GM12892 (cell line): ENCODE data around the gene FAM120AOS.
"Not testable (repeated sequence)": the region's sequence is repeated elsewhere in the genome, so short reads cannot be mapped to it uniquely, and the experiment has no call there.

Source experiments
- DNase-seq: peaks from one replicate; pipeline ENCODE4 v3.0.0; 2011; ENCODE audit not compliant: insufficient read length
- FAIRE-seq: peaks from 2 replicates; lab custom pipeline; 2011; peaks lifted over from hg19 to GRCh38; lab: Jason Lieb, UNC
- POLR2A ChIP-seq: IDR thresholded peaks from 2 replicates; pipeline ENCODE4 v1.6.1; 2011; ENCODE audit warnings: low read depth, low read length, control low read depth
- POLR2AphosphoS5 ChIP-seq: IDR thresholded peaks from 2 replicates; pipeline ENCODE4 v1.6.1; 2011; ENCODE audit warnings: low read depth, low read length, control low read depth
- TAF1 ChIP-seq: IDR thresholded peaks from 2 replicates; pipeline ENCODE4 v1.6.1; 2011; ENCODE audit warnings: low read depth, mild to moderate bottlenecking, control low read depth, low read length, borderline replicate concordance

Gene FAM120AOS

GRCh38 chr9:93456022-93456421 is 2.6 kb upstream of the FAM120AOS start:
- TF ChIP-seq POLR2AphosphoS5 = no peak
- no peak for TF ChIP-seq TAF1
- no peak for TF ChIP-seq POLR2A
- no peak for FAIRE-seq
- no peak for DNase-seq

- FAIRE-seq = peak; percentile 61
- DNase-seq = no peak
- no peak for TF ChIP-seq TAF1
- TF ChIP-seq POLR2A = no peak
- TF ChIP-seq POLR2AphosphoS5 = no peak
Observed at GRCh38 chr9:93452710-93453046, 703 bp downstream of the FAM120AOS start.

GRCh38 chr9:93451849-93452709 is 1.3 kb downstream of the FAM120AOS start:
- FAIRE-seq = no peak
- DNase-seq = peak; percentile 22

GRCh38 chr9:93450945-93451815 is 2.2 kb downstream of the FAM120AOS start, which contains the start of gene FAM120A:
Gene FAM120A (plus strand): TSS chr9:93451685. CDS start chr9:93451916, 231 bp downstream.
- no peak; the same call in 1 of the 2 replicates for TF ChIP-seq POLR2A
- TF ChIP-seq TAF1 = no peak
- TF ChIP-seq POLR2AphosphoS5 = no peak; the same call in 1 of the 2 replicates
- DNase-seq = peak; percentile 65
- no peak for FAIRE-seq

More at GRCh38 chr9:93451849-93452709, 1.3 kb downstream of the FAM120AOS start:
- peak; percentile 35; the same call in 1 of the 2 replicates for TF ChIP-seq POLR2A
- no peak for TF ChIP-seq TAF1

- no peak for TF ChIP-seq POLR2AphosphoS5
- FAIRE-seq (no peak), DNase-seq (no peak)
Observed at GRCh38 chr9:93447655-93448054, 5.7 kb downstream of the FAM120AOS start.

GRCh38 chr9:93446073-93446472 is 7.3 kb downstream of the FAM120AOS start:
- DNase-seq (no peak), FAIRE-seq (no peak)
- TF ChIP-seq POLR2AphosphoS5 (no peak), POLR2A (no peak), TAF1 (no peak)

GRCh38 chr9:93440896-93441580 is 12.3 kb downstream of the FAM120AOS start:
- FAIRE-seq = no peak
- TF ChIP-seq POLR2A = no peak
- no peak for TF ChIP-seq POLR2AphosphoS5
- no peak for TF ChIP-seq TAF1
- DNase-seq = no peak

- DNase-seq, FAIRE-seq: not testable (repeated sequence)
Observed at GRCh38 chr9:93439301-93439700, 14.1 kb downstream of the FAM120AOS start.

- no peak for FAIRE-seq
Observed at GRCh38 chr9:93437996-93438395, 15.4 kb downstream of the FAM120AOS start.

GRCh38 chr9:93436655-93437407 is 16.6 kb downstream of the FAM120AOS start:
- FAIRE-seq (no peak), DNase-seq (no peak)
- TF ChIP-seq POLR2A (no peak), POLR2AphosphoS5 (no peak), TAF1 (no peak)

More at GRCh38 chr9:93437996-93438395, 15.4 kb downstream of the FAM120AOS start:
- TF ChIP-seq POLR2A (no peak), POLR2AphosphoS5 (no peak), TAF1 (no peak)
- DNase-seq = no peak
